ENCODE data around the gene LUZP2. TPM values are rescaled to one million over a fixed set of nuclear protein-coding genes. Genes with fewer than 3 reads are reported as not detected.
"Not testable (repeated sequence)": the region's sequence is repeated elsewhere in the genome, so short reads cannot be mapped to it uniquely, and the experiment has no call there.

LUZP2 gene
- total RNA-seq, 1 donor from 2014 or later: 0.26 TPM

GRCh38 chr11:24900960-24901549 is 404.2 kb downstream of the LUZP2 start:
- no peak for DNase-seq (ENCODE audit: low spot score)

- DNase-seq (ENCODE audit: low spot score): no peak
These were observed 406.7 kb downstream of the LUZP2 start for GRCh38 chr11:24903555-24903954.

GRCh38 chr11:24925091-24925490 is 428.2 kb downstream of the LUZP2 start:
- no peak for DNase-seq (ENCODE audit: low spot score)

- DNase-seq (ENCODE audit: low spot score): no peak
These were observed 435.5 kb downstream of the LUZP2 start for GRCh38 chr11:24932110-24933000.

- no peak for DNase-seq (ENCODE audit: low spot score)
These were observed 438.0 kb downstream of the LUZP2 start for GRCh38 chr11:24934733-24935439.

- DNase-seq (ENCODE audit: low spot score): no peak
These were observed 448.0 kb downstream of the LUZP2 start for GRCh38 chr11:24944891-24945290.

GRCh38 chr11:24949406-24949805 is 452.6 kb downstream of the LUZP2 start:
- no peak for DNase-seq (ENCODE audit: low spot score)

GRCh38 chr11:24963852-24964251 is 467.0 kb downstream of the LUZP2 start:
- no peak for DNase-seq (ENCODE audit: low spot score)

- DNase-seq (ENCODE audit: low spot score): no peak
These were observed 468.9 kb downstream of the LUZP2 start for GRCh38 chr11:24965748-24966147.

- DNase-seq (ENCODE audit: low spot score): not testable (repeated sequence)
These were observed 497.1 kb downstream of the LUZP2 start for GRCh38 chr11:24993903-24994302.

GRCh38 chr11:24999929-25000328 is 503.1 kb downstream of the LUZP2 start:
- not testable (repeated sequence) for DNase-seq (ENCODE audit: low spot score)

GRCh38 chr11:25037431-25037830 is 540.6 kb downstream of the LUZP2 start:
- no peak for DNase-seq (ENCODE audit: low spot score)

- no peak for DNase-seq (ENCODE audit: low spot score)
These were observed 541.3 kb downstream of the LUZP2 start for GRCh38 chr11:25038131-25038530.

- DNase-seq (ENCODE audit: low spot score): no peak
These were observed 542.3 kb downstream of the LUZP2 start for GRCh38 chr11:25039165-25039564.

- no peak for DNase-seq (ENCODE audit: low spot score)
These were observed 551.8 kb downstream of the LUZP2 start for GRCh38 chr11:25048632-25049031.

GRCh38 chr11:25052844-25053243 is 556.0 kb downstream of the LUZP2 start:
- no peak for DNase-seq (ENCODE audit: low spot score)

GRCh38 chr11:25057861-25058260 is 561.0 kb downstream of the LUZP2 start:
- no peak for DNase-seq (ENCODE audit: low spot score)

GRCh38 chr11:25065746-25066145 is 568.9 kb downstream of the LUZP2 start:
- DNase-seq (ENCODE audit: low spot score): no peak

GRCh38 chr11:25066706-25067105 is 569.9 kb downstream of the LUZP2 start:
- DNase-seq (ENCODE audit: low spot score): no peak

- no peak for DNase-seq (ENCODE audit: low spot score)
These were observed 571.6 kb downstream of the LUZP2 start for GRCh38 chr11:25068451-25068850.

- no peak for DNase-seq (ENCODE audit: low spot score)
These were observed 597.4 kb downstream of the LUZP2 start for GRCh38 chr11:25094085-25094802.

- DNase-seq (ENCODE audit: low spot score): no peak
These were observed 622.6 kb downstream of the LUZP2 start for GRCh38 chr11:25119416-25119815.
